Lower leg skin (tissue), 3 donors: ENCODE results near the gene NUBP2.

ENCODE experiments used
- CTCF ChIP-seq, 3 donors: fragments of 450-650 bp; IDR thresholded peaks; one replicate each; pipeline ENCODE4 v1.5.1; 2016; ENCODE audit warnings: antibody characterized with exemption in 3 of 3, mild to moderate bottlenecking in 3 of 3, moderate library complexity in 2 of 3
- POLR2A ChIP-seq, 2 donors: fragments of 450-650 bp; IDR thresholded peaks; one replicate each; pipeline ENCODE4 v1.6.1; 2016 to 2017; ENCODE audit warnings: antibody characterized with exemption in 2 of 2, mild to moderate bottlenecking in 1 of 2, moderate library complexity in 1 of 2

- TF ChIP-seq CTCF (IDR thresholded peaks at IDR 0.05), result no peak
- TF ChIP-seq POLR2A (IDR thresholded peaks at IDR 0.05), result no peak
Observed at GRCh38 chr16:1786242-1787055, 3.7 kb downstream of the NUBP2 start.
